Effector memory CD4-positive, alpha-beta T cell (primary cell): ENCODE measurements around the gene THSD7A.

Experiments used
- DNase-seq, 3 donors: peaks; one replicate each; pipeline ENCODE4 v3.0.0-alpha.2; 2020
- H3K27ac ChIP-seq: 2 replicates; pipeline ENCODE4 v1.7.0; 2013; ENCODE audit warnings: mild to moderate bottlenecking, low read length, moderate library complexity; ENCODE audit not compliant: insufficient read depth, poor library complexity, severe bottlenecking
- H3K27me3 ChIP-seq: replicated peaks from 2 replicates; pipeline ENCODE4 v1.7.0; 2013; ENCODE audit warnings: mild to moderate bottlenecking, low read length; ENCODE audit not compliant: insufficient read depth, control insufficient read depth, poor library complexity, severe bottlenecking
- H3K36me3 ChIP-seq: 2 replicates; pipeline ENCODE4 v1.7.0; 2013; ENCODE audit warnings: mild to moderate bottlenecking, low read length, moderate library complexity; ENCODE audit not compliant: control insufficient read depth, insufficient read depth
- H3K4me1 ChIP-seq: 2 replicates; pipeline ENCODE4 v1.7.0; 2013; ENCODE audit warnings: low read length, mild to moderate bottlenecking; ENCODE audit not compliant: control insufficient read depth, insufficient read depth, poor library complexity, severe bottlenecking
- H3K4me3 ChIP-seq: 2 replicates; pipeline ENCODE4 v1.7.0; 2013; ENCODE audit warnings: low read length, low read depth, mild to moderate bottlenecking; ENCODE audit not compliant: insufficient read depth, poor library complexity, severe bottlenecking
- H3K9me3 ChIP-seq: 2 replicates; pipeline ENCODE4 v1.7.0; 2013; ENCODE audit warnings: mild to moderate bottlenecking, low read length, moderate library complexity; ENCODE audit not compliant: control insufficient read depth

Gene THSD7A

DNA sequence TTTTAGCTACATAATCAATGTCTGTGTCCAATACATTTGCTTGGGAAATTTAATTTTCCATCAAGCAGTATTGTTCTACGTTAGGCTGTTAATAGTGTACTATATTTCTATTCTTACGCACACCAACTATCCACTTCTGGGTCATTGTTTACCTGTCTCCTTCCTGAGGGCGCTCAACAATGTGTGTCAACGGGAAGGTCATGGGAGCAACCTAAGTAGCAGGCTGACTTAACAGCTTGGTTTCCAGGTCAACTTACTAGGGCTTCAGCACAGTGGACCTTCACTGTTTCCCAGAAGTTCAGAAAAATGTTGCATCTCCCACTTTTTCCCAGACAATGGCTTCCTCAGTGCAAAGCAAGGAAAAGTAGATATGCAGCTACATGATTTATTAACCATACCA, 13.7 kb downstream of the THSD7A start:
- Histone ChIP-seq H3K36me3 (no peaks in the 10 kb centered on the region), H3K4me3 (no peak overlapping the region), H3K9me3 (no peaks in the 10 kb centered on the region), H3K27me3 (no peaks in the 10 kb centered on the region), H3K4me1 (no peaks in the 10 kb centered on the region), H3K27ac (no peak overlapping the region)
- DNase-seq = no peak

DNA sequence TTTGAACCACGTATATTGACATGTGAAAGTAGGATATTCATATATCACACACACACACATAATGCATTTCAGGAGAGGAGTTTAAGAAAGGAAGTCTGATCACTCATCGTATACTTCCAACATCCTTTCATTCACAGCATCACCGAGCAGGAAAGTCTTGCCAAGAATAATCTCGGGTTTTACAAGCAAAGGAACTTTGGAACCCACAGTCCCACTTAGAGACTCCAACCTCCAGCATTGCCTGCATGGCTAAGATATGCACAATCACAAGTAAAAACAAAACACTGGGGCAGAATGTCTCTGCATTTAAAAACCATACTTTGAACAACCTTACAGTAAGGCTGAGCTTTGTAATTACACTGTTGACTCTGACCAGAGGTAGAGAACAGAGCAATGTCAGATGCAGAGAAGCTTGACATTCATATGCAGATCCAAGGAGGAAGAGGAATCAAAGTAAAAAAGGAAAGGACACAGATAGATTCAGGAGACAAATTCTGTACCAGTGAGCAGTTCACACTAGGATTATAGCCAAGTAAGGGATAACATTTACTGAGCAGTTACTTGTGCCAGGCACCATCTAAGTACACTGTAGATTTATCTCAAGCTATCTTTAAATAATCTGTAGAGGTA, 14.8 kb downstream of the THSD7A start:
- no peaks in the 10 kb centered on the region for H3K4me1 ChIP-seq
- no peak overlapping the region for H3K27ac ChIP-seq
- DNase-seq = no peak
- H3K4me3 ChIP-seq = no peak overlapping the region
- H3K36me3 ChIP-seq = no peaks in the 10 kb centered on the region
- no peaks in the 10 kb centered on the region for H3K27me3 ChIP-seq
- no peaks in the 10 kb centered on the region for H3K9me3 ChIP-seq

DNA sequence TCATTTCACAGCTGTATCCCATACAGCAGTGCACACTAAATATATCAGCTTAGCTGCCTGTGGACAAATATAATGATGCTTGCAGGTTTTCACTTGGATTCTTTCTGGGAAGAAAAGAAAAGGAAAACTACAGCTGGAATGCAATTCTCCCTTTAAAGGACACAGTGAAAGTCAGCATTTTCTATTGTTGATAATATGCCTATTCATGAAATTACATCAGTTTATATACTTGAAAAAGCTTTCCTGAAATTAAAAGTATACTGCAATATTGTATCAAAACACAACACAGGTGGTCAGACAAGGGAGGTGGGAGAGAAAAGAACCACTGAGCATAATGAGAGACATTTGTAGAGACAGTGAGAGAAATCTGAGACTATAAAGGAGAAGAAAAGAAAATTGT, 20.3 kb downstream of the THSD7A start:
- Histone ChIP-seq H3K4me1 (no peaks in the 10 kb centered on the region), H3K27me3 (no peaks in the 10 kb centered on the region), H3K4me3 (no peak overlapping the region), H3K9me3 (no peaks in the 10 kb centered on the region), H3K27ac (no peak overlapping the region), H3K36me3 (no peaks in the 10 kb centered on the region)
- no peak for DNase-seq

DNA sequence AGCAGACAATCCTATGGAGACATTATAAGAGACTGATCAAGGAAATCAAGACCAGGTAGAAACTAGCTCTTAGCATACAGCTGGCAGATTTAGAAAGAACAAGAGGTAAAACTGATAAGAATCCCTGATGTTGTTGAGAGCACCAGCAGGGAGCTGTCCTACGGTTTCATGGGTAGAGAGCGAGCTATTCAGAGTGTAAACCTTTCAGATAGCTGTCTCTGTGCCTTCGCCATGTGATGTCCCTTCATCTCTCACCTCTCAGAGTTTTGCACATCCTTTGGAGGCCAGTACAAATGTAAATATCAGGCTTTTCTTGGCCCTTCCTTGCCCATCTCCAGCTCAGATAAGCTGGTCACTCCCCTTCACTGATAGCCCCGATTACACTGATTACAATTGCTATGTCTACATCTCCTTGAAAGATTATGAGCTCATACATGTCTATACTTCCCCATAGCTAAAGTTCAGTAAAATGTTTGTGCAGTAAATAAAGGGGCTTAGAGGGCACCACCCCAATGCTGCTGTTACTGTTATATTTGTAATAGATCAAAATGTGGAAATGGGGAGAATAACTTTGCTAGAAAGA, 21.9 kb downstream of the THSD7A start:
- no peaks in the 10 kb centered on the region for H3K9me3 ChIP-seq
- H3K27me3 ChIP-seq = no peaks in the 10 kb centered on the region
- no peak for DNase-seq
- H3K4me3 ChIP-seq = no peak overlapping the region
- no peaks in the 10 kb centered on the region for H3K36me3 ChIP-seq
- H3K27ac ChIP-seq = no peak overlapping the region
- H3K4me1 ChIP-seq = no peaks in the 10 kb centered on the region

DNA sequence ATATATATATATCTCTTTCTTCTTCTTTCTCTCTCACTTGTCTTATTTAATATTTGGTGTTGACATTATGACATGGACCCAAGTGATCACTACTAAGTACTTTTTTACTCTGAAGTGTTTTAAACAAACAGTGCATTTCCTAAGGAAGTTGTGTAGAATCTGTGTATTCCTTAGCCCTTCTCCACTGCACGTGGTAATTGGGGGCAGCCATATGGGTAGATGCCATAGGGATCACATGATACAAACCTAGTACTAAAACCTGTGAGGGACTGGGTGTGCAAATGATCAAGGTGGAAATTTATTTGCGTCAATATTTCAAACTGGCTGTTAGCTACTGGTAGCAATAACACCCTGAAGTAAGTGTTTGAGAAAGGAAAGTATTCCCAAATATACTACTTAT, 25.0 kb downstream of the THSD7A start:
- Histone ChIP-seq H3K4me1 (no peaks in the 10 kb centered on the region), H3K36me3 (no peaks in the 10 kb centered on the region), H3K4me3 (no peak overlapping the region), H3K27me3 (no peaks in the 10 kb centered on the region), H3K27ac (no peak overlapping the region), H3K9me3 (no peaks in the 10 kb centered on the region)
- no peak for DNase-seq

DNA sequence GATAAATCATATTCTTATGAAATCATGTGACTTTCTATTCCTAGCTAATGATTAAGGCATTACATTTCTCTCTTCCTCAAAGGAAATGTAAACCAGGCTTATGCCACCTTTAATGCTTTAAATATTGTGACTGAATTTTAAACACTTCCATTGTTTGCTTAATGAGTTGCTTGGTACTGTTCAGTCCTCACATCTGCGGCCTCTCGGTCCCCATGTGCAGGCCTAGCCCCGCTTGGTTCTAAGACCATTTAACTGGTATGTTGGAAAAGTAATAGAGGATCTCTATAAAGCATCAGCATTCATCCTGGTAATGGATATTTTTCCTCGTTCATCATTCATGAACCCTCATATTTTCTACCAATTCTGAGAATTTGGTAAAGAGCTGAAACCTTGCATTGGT, 27.4 kb downstream of the THSD7A start:
- Histone ChIP-seq H3K4me1 (no peaks in the 10 kb centered on the region), H3K9me3 (no peaks in the 10 kb centered on the region), H3K27me3 (no peaks in the 10 kb centered on the region), H3K4me3 (no peak overlapping the region), H3K36me3 (no peaks in the 10 kb centered on the region), H3K27ac (no peak overlapping the region)
- no peak for DNase-seq

DNA sequence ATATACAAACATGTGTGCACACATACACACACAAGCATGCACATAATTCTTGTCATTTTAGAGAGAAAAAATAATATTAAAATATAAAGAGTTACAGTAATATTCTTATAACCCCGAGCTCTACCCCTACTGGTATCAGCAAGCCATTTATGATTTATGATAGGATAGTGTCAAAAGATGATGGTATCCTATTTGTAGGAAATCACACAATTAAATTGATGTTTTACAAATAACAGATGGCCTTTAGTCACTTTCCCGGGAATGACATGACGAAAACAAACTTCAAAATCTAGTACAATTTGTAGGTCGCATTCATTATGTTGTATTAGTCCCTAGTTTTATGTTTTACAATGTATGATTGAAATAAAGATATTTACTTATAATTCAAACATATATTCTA, 36.8 kb downstream of the THSD7A start:
- Histone ChIP-seq H3K27ac (no peak overlapping the region), H3K36me3 (no peaks in the 10 kb centered on the region), H3K4me3 (no peak overlapping the region), H3K4me1 (no peaks in the 10 kb centered on the region), H3K9me3 (no peaks in the 10 kb centered on the region), H3K27me3 (no peaks in the 10 kb centered on the region)
- no peak for DNase-seq

DNA sequence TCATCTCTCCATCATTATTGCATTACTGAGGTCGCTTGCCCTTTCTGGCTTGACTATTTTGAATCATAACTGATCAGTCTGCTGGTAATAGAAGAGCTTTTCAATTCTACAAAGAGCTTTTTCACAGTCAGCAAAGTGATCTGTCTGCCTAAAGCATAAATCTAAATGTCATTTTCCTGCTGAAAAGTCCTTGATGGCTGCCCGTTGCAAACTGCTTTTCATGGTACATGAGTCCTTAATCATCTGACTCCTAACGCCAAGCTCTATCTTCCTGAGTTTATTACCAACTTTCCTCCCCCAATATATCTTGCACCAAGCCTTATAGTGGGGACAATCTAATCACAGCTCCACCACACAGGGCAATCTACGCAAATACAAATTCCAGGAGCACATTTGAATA, 39.8 kb downstream of the THSD7A start:
- Histone ChIP-seq H3K9me3 (no peaks in the 10 kb centered on the region), H3K4me1 (no peaks in the 10 kb centered on the region), H3K4me3 (no peak overlapping the region), H3K27me3 (no peaks in the 10 kb centered on the region), H3K27ac (no peak overlapping the region), H3K36me3 (no peaks in the 10 kb centered on the region)
- no peak for DNase-seq

DNA sequence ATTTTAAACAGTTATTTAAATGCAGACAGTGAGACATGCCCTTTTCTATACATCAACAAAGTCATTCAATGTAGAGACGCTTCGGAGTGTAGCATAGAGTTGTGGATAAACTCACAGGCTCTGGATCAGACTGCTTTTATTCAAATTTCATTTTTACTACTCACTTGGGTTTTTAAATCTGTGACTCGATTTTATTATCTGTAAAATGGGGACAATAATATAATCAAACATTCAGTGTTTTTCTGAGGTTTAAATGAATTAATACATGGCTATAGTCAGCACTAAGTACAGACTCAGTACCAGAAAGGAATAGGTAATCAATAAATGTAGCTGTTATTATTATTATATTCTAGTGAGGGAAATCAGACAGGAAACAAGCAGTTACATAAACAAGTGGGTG, 43.4 kb downstream of the THSD7A start:
- no peak for DNase-seq
- Histone ChIP-seq H3K9me3 (no peaks in the 10 kb centered on the region), H3K4me3 (no peak overlapping the region), H3K36me3 (no peaks in the 10 kb centered on the region), H3K27ac (no peak overlapping the region), H3K4me1 (no peaks in the 10 kb centered on the region), H3K27me3 (no peaks in the 10 kb centered on the region)

DNA sequence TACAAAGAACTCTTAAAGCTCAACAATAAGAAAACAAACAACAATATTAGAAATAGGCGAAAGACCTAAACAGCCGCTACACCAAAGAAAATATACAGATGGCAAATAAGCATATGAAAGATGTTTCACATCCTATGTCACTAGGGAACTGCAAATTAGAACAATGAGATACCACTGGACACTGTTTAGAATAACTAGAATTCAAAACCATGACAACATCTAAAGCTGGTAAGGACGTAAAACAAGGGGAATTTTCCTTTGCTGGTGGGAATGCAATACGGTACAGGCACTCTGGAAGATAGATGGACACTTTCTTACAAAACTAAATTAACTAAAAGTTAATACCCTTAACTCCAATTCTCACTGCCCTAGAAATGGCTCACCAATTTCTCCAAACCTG, 44.5 kb downstream of the THSD7A start:
- no peaks in the 10 kb centered on the region for H3K9me3 ChIP-seq
- H3K4me3 ChIP-seq = no peak overlapping the region
- DNase-seq = no peak
- H3K27me3 ChIP-seq = no peaks in the 10 kb centered on the region
- no peaks in the 10 kb centered on the region for H3K36me3 ChIP-seq
- no peak overlapping the region for H3K27ac ChIP-seq
- H3K4me1 ChIP-seq = no peaks in the 10 kb centered on the region
